HEK293 (cell line): ENCODE measurements around the gene NUDT21.

ENCODE experiments used
- CTCF ChIA-PET: fragments of 350-600 bp; formaldehyde crosslinking; extraction: SDS; loops from one replicate; lab custom pipeline; 2021; ENCODE audit warnings: antibody characterized with exemption; lab: Yijun Ruan, JAX
- POLR2A ChIA-PET: fragments of 300-600 bp; formaldehyde crosslinking; extraction: SDS; loops from one replicate; lab custom pipeline; 2020; ENCODE audit warnings: antibody characterized with exemption, inconsistent platforms; lab: Yijun Ruan, JAX
- H3K27ac ChIP-seq: fragments of 200-500 bp; sonication (Bioruptor generic); 2 replicates; pipeline ENCODE4 v1.5.1; 2014; ENCODE audit warnings: low read depth, low read length, control low read depth, inconsistent platforms; ENCODE audit errors: extremely low read depth
- H3K36me3 ChIP-seq, 2 experiments: fragments of 200-500 bp in 1 of 2; sonication (Bioruptor generic) in 1 of 2; 1 replicate in 1 of 2; 2 replicates in 1 of 2; pipeline ENCODE4 v1.5.1; 2014 to 2017; ENCODE audit warnings: inconsistent platforms in 2 of 2, low read length in 2 of 2; ENCODE audit not compliant: control insufficient read depth in 2 of 2, insufficient read depth in 1 of 2
- H3K4me1 ChIP-seq: fragments of 200-500 bp; sonication (Bioruptor generic); 2 replicates; pipeline ENCODE4 v1.5.1; 2014; ENCODE audit warnings: mild to moderate bottlenecking, low read length, inconsistent platforms; ENCODE audit not compliant: control insufficient read depth, insufficient read depth
- H3K4me3 ChIP-seq: 2 replicates; pipeline ENCODE4 v1.5.1; 2011; ENCODE audit warnings: low read depth, mild to moderate bottlenecking, control low read depth, low read length, moderate library complexity
- H3K9me3 ChIP-seq: fragments of 200-500 bp; sonication (Bioruptor generic); 2 replicates; pipeline ENCODE4 v1.5.1; 2014; ENCODE audit warnings: low read depth, low read length, inconsistent platforms; ENCODE audit not compliant: control insufficient read depth, insufficient read depth
- HIC1 ChIP-seq: fragments of 450-650 bp; formaldehyde crosslinking; IDR thresholded peaks from 2 replicates; pipeline ENCODE4 v1.5.1; 2016; ENCODE audit warnings: missing biosample characterization, missing genetic modification characterization
- INSM2 ChIP-seq: fragments of 450-650 bp; formaldehyde crosslinking; IDR thresholded peaks from 2 replicates; pipeline ENCODE4 v1.5.1; 2016; ENCODE audit warnings: missing biosample characterization, missing genetic modification characterization
- KLF9 ChIP-seq: fragments of 450-650 bp; formaldehyde crosslinking; IDR thresholded peaks from 2 replicates; pipeline ENCODE4 v1.5.1; 2016; ENCODE audit warnings: missing biosample characterization, missing genetic modification characterization, low read depth
- MEIS1 ChIP-seq: sonication (generic); formaldehyde crosslinking; IDR thresholded peaks from 2 replicates; pipeline ENCODE4 v1.8.1; 2022; ENCODE audit warnings: missing genetic modification reagents, mild to moderate bottlenecking, borderline replicate concordance
- SP2 ChIP-seq: fragments of 450-650 bp; formaldehyde crosslinking; IDR thresholded peaks from 2 replicates; pipeline ENCODE4 v1.5.1; 2016; ENCODE audit warnings: missing biosample characterization, missing genetic modification characterization
- TSHZ1 ChIP-seq: fragments of 450-650 bp; formaldehyde crosslinking; IDR thresholded peaks from 2 replicates; pipeline ENCODE4 v1.5.1; 2016; ENCODE audit warnings: missing biosample characterization, missing genetic modification characterization, borderline replicate concordance
- ZBTB20 ChIP-seq: fragments of 450-650 bp; formaldehyde crosslinking; IDR thresholded peaks from 2 replicates; pipeline ENCODE4 v1.5.1; 2016; ENCODE audit warnings: missing biosample characterization, missing genetic modification characterization
- ZNF132 ChIP-seq: fragments of 450-650 bp; formaldehyde crosslinking; IDR thresholded peaks from 2 replicates; pipeline ENCODE4 v1.5.1; 2017; ENCODE audit warnings: missing biosample characterization, missing genetic modification characterization, borderline replicate concordance
- ZNF184 ChIP-seq: fragments of 450-650 bp; IDR thresholded peaks from 2 replicates; pipeline ENCODE4 v1.5.1; 2018; ENCODE audit warnings: missing biosample characterization, mild to moderate bottlenecking, missing genetic modification characterization
- ZNF292 ChIP-seq: fragments of 450-650 bp; formaldehyde crosslinking; IDR thresholded peaks from 2 replicates; pipeline ENCODE4 v1.5.1; 2016; ENCODE audit warnings: low read depth, missing biosample characterization, missing genetic modification characterization, borderline replicate concordance
- ZNF785 ChIP-seq: fragments of 450-650 bp; formaldehyde crosslinking; IDR thresholded peaks from 2 replicates; pipeline ENCODE4 v1.5.1; 2016; ENCODE audit warnings: missing biosample characterization, missing genetic modification characterization
- ZNF830 ChIP-seq: fragments of 450-650 bp; IDR thresholded peaks from 2 replicates; pipeline ENCODE4 v1.5.0; 2018; ENCODE audit warnings: missing biosample characterization, missing genetic modification characterization, low read depth, mild to moderate bottlenecking, moderate library complexity
- TF ChIP-seq, protein P1 (sequence below): fragments of 450-650 bp; formaldehyde crosslinking; IDR thresholded peaks from 2 replicates; pipeline ENCODE4 v1.5.1; 2016; ENCODE audit warnings: missing biosample characterization, missing genetic modification characterization
- TF ChIP-seq, protein P2 (sequence below): fragments of 450-650 bp; formaldehyde crosslinking; IDR thresholded peaks from 2 replicates; pipeline ENCODE4 v1.5.1; 2016; ENCODE audit warnings: missing biosample characterization, missing genetic modification characterization

The NUDT21 gene

GRCh38 chr16:56470232-56470631 is 19.1 kb upstream of the NUDT21 start (continued):
- TF ChIP-seq ZNF132, result no peak

- CTCF ChIA-PET, result interaction anchor here (0.6 kb wide), 1 partner anchor 1883 kb away, joined by 4 read pairs; no protein-coding TSS in a partner anchor
- no peak overlapping the region for H3K27ac ChIP-seq
- POLR2A ChIA-PET, result no interaction called here
- H3K36me3 ChIP-seq, result peaks cover 69 to 92% of the 10 kb centered on the region in 2 experiments
- H3K9me3 ChIP-seq, result no peaks in the 10 kb centered on the region
- TF ChIP-seq ZNF184 (tag by site-specific recombination) (no peak), ZNF785 (tag by site-specific recombination) (no peak), MEIS1 (no peak), KLF9 (tag by site-specific recombination) (no peak), INSM2 (no peak), TSHZ1 (tag by site-specific recombination) (no peak), ZBTB20 (no peak), ZNF292 (tag by site-specific recombination) (no peak), HIC1 (tag by site-specific recombination) (no peak), SP2 (tag by site-specific recombination) (no peak), ZNF830 (tag by site-specific recombination) (no peak)
- TF ChIP-seq, protein P1, sequence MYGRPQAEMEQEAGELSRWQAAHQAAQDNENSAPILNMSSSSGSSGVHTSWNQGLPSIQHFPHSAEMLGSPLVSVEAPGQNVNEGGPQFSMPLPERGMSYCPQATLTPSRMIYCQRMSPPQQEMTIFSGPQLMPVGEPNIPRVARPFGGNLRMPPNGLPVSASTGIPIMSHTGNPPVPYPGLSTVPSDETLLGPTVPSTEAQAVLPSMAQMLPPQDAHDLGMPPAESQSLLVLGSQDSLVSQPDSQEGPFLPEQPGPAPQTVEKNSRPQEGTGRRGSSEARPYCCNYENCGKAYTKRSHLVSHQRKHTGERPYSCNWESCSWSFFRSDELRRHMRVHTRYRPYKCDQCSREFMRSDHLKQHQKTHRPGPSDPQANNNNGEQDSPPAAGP, result no peak
- TF ChIP-seq, protein P2, sequence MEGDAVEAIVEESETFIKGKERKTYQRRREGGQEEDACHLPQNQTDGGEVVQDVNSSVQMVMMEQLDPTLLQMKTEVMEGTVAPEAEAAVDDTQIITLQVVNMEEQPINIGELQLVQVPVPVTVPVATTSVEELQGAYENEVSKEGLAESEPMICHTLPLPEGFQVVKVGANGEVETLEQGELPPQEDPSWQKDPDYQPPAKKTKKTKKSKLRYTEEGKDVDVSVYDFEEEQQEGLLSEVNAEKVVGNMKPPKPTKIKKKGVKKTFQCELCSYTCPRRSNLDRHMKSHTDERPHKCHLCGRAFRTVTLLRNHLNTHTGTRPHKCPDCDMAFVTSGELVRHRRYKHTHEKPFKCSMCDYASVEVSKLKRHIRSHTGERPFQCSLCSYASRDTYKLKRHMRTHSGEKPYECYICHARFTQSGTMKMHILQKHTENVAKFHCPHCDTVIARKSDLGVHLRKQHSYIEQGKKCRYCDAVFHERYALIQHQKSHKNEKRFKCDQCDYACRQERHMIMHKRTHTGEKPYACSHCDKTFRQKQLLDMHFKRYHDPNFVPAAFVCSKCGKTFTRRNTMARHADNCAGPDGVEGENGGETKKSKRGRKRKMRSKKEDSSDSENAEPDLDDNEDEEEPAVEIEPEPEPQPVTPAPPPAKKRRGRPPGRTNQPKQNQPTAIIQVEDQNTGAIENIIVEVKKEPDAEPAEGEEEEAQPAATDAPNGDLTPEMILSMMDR (tag by site-specific recombination), result no peak
- no peak overlapping the region for H3K4me3 ChIP-seq
- H3K4me1 ChIP-seq, result no peaks in the 10 kb centered on the region
Measured at GRCh38 chr16:56469748-56470147, 18.6 kb upstream of the NUDT21 start.
